GM18870 (cell line): ENCODE data around the gene NRL.

Experiments used
- ATAC-seq: cut with Tn5 transposase; IDR thresholded peaks from one replicate; pipeline ENCODE4 v1.9.1; 2021; ENCODE audit warnings: moderate library complexity; ENCODE audit not compliant: unreplicated experiment

NRL gene

DNA sequence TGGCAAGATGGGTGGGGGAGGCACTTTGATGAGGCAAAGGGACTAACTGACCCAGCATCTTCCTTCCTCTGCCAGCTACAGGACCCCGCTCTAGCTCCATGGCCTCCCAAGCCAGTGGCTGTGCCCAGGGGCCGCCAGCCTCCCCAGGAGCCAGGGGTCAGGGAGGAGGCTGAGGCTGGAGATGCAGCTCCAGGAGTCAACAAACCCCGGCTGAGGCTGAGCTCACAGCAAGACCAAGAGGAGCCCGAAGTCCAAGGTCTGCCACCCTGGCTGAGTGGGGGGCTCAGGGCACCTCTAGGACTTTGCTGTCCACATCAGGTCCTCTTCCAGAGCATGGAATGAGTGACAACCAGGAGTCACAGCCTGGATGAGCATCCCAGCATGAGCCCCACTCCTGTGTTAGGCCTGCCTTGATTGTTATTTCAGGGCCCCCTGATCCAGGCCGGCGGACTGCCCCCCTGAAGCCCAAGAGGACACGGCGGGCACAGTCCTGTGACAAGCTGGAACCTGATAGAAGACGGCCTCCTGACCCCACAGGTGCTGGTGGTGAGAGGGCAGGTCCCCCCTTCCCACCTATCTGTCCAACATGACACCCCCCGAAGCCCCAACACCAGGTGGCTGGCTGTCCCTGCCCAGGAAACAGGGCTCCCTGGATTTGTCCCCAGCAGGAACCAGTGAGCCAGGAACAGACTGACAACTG is 45.9 kb downstream of the NRL start:
- ATAC-seq = no peak

DNA sequence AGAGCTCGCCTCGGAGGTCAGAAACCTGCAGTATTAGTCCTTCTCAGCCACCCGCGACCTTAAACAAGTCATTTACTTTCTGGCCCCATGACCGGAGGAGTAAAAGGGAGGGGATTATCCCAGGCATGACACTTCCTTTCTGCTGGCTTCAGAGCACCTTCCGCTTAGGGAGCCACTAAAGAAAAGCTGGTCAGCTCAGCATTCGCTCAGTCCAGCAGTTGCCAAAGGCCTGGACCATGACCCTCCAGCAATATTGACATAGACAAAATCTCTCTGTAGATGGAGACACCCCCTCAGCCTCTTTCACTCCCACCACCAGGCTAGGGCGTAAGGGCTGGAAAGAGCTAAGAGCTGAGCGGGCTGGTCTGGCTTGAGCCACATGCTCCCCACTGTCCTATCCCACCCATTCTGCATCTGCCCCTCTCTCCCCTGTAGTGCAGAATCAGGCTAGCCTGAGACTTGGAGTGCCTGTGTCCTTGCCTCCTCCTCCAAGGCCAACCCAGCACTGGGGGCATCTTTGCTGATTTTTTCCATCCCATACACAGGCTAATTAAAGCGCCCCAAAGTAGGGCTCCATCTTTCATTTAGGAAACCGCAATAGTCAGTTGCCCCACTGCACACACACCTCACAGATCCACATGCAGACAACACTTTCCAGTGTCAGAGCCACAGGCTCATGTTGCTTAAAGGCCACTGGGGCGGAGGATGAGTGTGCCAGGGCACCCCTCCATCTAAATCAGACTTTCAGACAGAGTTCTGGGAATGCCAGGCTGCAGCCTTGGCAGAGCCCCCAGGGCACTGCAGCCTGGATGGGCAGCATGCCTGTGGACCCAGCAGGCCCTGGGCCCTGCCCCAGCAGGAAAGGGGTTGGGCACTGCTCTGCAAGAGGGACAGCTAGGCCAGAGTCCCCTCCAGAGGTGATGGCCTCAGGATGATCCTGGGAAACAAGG is 47.3 kb downstream of the NRL start:
- ATAC-seq = no peak

DNA sequence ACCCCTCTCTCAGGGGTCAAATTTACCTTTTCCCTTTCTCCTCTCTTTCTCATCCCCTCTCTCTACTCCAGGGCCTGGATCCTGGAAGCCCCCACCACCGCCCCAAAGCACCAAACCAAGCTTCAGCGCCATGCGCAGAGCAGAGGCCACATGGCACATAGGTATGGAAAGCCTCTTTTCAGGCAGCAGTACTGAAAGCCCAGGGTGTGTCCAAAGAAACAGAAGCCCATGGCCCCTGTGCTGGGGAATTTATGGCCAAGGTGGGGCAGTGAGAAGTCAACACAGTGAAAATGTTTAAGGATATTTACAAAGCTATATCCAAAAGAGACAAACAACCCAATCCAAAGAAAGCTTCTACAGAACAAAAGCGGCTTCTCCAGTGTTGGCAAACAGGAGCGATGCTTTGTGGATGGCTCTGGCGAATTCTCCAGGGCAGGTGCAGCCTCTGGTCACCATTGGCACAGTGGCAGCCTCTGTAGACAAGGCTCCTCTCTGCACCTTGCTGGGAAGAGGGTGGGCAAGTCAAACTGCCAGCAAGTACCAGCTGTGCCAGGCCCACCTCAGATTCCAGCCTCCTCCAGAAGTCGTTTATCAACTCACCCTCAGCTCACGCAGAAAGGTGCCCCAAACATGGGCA is 48.1 kb downstream of the NRL start:
- ATAC-seq = no peak

DNA sequence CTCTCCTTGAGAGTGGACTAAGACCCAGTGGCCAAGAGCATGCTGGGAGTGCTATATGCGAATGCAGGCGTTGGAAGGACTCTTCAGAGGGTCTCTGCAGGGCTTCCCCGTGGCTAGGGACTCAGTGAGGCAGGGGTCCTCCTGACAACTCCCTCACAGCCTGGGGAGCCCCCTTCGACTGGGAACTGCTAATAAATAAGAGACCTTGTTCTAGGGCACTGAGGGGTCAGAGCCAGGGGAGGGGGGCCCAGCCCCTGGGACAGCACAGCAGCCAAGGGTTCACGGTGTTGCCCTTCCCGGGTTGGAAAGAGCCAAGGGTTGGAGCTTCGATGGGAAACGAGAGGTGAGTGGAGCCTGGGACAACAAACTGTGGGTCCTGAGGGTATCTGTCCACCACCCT is 49.3 kb downstream of the NRL start:
- no peak for ATAC-seq

DNA sequence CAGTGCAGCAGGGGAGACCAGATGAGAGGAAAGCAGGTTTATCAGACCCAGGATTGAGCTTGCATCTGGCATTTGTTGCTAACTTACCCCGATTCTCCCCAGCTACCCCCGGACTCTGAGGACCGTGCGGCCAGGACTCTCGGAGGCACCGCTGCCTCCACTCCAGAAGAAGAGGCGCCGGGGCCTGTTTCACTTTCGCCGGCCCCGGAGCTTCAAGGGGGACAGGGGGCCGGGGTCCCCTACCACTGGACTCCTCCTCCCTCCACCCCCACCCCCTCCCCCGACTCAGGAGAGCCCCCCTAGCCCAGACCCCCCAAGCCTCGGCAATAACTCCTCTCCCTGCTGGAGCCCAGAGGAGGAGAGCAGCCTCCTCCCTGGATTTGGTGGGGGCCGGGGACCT is 49.9 kb downstream of the NRL start:
- ATAC-seq = no peak

DNA sequence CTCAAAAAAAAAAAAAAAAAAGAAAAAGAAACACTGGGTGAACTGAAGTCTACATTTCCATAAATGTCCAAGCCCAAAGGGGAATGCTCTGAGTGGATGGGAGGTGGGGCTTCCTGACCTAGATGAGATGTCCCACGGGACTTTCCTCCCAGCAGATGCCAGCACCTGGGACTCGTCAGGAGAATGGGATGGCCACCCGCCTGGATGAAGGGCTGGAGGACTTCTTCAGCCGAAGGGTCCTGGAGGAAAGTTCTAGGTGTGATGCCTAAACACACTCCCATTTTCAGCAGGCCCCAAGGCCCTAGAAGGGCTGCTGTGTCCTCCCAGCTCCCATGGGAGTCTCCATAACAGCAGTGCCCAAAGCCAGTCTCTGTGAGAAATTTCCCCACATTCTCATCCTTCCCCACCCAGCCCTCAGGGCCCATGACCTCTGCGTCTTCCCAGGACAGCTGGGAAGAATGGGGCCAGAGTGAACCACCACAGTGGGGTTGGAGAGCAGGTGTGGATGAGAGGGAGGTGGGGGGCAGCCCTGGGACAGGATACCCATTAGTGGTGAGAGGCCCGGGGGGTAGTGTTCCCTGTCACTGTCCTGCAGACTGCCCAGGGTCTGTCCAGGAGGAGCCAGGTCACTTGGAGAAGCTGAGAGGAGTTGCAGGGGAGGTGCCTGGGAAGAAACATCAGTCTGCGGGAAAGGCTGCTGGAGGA is 50.5 kb downstream of the NRL start:
- no peak for ATAC-seq

DNA sequence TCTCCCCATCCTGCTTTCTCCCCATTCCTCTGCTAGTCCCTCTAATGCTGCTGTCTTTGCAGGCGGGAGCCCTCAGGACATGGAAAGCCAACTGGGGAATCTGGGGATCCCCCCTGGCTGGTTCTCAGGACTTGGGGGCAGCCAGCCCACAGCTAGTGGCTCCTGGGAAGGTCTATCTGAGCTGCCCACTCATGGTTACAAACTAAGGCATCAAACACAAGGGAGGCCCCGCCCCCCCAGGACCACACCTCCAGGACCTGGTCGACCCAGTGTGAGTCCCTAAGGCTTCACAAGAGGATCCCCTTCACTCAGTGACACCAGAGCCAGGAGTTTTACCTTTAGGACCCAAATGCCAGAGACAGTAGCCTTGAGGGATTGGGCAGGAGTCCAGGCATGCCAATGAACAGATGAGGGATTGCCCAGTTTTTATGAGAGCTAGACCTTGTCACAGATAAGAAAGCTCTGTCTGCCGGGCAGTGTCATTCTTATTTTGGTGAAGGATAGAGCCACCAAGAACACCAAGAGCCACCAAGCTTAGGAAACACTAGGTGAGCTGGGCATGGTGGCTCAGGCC is 51.4 kb downstream of the NRL start:
- no peak for ATAC-seq

DNA sequence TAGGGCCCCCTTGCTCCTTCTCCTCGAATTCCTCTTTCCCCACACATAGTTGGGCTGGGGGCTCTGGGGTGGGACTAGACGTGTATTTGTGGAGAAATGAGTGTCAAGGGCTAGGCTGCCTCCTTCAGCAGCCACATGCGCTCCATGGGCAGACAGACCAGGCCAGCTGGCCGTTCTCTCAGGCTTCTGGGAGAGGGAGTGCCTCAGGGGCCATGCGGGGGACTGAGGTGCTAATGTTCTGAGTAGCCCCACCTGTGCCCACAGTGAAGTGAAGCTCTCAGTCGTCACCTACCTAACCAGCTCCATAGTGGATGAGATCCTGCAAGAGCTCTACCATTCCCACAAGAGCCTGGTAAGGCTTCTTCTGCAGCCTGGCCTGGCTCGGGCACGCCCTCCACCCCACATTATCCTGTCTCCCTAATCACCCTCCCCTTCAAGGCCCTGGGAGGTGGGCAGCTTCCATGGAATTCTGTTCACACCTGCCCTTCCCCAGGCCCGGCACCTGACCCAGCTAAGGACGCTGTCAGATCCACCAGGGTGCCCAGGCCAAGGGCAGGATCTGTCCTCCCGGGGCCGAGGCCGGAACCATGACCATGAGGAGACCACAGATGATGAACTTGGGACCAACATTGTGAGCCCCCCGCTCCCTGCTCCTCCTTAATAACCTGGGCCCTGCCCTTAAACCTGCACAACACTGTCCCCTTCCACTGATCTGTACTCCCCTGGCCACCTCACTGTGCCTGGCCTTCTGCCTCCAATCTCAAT is 52.4 kb downstream of the NRL start:
- ATAC-seq = no peak

DNA sequence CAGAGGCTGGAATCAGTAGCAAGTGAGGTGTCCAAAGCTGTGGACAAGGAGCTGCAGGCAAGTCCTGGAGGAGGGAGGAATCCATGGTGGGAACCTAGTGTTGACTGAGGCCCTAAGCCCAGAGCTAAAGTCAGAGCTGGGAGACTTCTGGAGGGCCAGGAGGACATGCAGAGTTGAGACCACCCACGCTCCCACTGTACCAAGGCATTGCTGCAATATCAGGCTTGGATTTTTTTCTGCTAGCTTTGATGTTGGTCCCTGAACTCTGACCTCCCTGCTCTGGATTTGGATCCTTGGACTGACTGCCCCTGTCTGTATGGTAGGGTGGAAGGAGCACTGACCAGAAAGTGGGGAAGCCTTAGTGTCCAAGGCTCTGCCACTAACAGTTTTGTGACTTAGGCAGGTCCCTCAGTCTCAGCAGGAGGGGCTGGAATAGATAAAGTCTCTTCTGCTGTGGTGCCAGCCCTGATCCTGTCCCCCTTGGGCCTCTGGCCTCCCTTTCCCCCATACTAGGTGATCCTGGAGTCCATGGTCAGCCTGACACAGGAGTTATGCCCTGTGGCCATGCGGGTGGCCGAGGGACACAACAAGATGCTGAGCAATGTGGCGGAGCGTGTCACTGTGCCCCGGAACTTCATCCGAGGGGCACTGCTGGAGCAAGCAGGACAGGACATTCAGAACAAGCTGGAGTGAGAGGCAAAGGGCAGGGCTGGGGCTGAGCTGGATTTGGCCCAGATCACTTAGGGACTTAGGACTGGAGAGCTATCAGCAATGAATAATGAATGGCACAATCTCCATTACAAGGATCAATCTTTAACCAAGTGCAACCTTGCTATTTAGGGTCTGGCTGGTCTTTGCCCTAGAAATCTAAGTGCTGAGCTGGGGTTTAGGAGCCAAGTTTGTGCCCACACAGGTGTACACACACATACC is 53.5 kb downstream of the NRL start:
- ATAC-seq = no peak

DNA sequence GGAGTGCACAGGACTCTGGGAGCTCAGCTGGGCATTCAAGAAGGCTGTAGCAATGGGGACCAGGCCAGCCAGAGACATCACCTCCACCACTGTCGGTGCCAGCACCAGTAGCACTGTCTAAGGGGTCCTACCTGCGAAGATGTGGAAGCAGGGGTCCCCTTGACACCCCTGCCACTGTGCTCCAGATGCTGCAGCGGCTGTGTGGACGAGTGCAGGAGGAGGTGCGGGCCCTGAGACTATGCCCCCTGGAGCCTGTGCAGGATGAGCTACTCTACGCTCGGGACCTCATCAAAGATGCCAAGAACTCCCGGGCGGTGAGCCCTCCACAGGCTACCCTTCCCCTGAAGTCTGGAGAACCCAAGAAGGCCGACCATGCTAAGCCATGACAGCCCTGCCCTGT is 54.3 kb downstream of the NRL start:
- ATAC-seq = no peak

DNA sequence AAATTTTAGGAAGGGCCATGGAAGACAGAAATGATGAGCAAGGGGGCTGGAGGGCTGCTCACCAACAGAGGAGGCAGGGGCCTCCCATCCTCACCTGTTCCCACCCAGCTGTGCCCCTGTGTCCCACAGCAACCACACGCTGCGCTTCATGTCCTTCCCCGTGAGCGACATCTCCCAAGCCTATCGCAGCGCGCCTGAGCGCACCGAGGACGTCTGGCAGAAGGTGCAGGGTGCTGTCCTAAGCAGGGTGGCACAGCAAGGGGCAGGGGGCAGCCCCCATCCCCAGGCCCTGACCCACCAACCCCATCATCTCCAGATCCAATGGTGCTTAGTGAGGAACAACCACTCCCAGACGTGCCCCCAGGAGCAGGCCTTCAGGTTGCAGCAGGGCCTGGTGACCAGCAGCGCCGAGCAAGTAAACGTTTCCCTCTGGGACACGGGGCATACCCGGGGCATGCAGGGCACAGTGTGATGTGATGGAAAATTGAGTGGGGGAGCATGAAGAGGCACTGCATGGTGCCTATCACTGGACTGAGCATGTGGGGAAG is 54.8 kb downstream of the NRL start:
- ATAC-seq = no peak

DNA sequence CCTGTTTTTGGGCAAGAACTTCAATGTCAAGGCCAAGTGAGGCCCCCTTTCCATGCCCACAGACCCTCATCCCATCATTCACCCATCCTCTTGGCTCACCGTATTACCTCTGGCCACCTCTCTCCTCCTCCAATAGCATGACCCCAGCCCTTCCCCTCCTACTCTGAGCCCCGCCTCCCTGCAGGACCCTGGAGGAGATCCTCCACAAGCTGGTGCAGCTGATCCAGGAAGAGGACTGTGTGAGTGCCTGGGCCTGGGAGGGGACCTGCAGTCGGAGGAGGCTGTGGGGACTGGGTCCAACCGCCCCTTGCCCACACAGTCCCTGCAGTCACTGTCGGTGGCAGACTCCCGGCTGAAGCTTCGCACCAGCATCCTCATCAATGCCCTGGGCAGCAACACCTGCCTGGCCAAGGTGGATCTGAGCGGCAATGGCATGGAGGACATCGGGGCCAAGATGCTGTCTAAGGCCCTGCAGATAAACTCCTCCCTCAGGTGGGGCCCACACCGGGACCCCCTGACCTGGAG is 55.7 kb downstream of the NRL start:
- no peak for ATAC-seq

DNA sequence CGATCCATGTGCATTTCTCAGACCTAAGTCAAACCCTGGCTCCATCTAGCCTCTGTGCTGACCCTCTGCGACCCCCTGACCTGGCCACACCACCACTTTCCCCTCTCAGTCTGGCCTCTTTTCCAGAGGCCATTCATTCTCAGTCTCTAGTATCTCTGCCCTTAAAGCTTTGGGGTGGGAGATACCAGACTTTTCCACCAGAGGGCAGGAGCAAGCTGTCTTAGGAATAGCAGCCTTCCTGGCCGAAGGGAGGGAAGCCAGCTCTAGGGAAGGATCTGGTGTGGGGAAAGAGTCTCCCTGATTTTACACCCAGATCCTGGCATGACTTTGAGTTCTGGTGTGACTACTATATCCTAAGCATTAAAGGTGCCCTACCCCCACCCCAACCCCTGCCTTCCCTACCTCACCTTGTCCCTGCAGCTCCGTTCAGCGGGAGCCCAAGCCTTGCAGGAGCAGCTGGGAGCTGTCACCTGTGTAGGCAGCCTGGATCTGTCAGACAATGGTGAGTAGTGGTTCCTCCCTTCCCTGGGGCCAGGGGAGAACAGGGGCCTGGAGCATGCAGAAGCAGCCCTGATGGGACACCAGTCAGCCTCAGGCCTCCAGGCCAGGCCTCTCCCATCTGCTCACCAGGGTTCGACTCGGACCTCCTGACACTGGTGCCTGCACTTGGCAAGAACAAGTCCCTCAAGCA is 56.3 kb downstream of the NRL start:
- no peak for ATAC-seq

DNA sequence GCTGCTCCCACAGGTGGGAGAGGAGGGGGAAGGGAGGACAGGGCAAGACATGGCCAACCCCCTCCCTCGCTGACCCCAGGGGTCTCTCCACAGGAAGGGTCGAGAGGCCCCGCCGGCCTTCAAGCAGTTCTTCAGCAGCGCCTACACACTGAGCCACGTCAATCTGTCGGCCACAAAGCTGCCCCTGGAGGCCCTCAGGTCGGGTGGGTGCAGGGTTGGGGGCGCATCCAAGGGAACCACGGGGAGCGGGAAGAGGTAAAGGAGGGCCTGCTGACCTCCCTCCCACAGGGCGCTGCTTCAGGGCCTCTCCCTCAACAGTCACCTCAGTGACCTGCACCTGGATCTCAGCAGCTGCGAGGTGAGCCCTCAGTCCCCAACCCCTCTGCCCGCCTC is 56.9 kb downstream of the NRL start:
- ATAC-seq = no peak

DNA sequence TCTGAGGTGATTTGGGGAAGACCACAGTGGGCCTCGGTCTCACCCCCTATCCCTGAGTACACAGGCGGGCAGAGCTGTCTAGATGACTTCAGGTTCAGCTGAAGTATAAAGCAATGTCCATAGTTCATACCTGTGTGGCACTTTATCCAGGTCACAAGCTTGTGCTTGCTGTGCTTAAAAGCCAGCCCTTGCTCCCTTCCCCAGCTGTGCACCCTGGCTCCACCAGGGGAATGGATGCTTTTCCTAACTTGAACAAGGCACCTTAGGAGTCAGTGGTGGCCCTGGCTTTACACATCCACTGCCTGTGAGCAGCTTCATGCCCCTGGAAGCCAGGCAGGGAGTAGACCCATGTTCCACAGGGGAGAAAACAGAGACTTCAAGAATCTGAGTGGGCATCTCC is 57.5 kb downstream of the NRL start:
- no peak for ATAC-seq

DNA sequence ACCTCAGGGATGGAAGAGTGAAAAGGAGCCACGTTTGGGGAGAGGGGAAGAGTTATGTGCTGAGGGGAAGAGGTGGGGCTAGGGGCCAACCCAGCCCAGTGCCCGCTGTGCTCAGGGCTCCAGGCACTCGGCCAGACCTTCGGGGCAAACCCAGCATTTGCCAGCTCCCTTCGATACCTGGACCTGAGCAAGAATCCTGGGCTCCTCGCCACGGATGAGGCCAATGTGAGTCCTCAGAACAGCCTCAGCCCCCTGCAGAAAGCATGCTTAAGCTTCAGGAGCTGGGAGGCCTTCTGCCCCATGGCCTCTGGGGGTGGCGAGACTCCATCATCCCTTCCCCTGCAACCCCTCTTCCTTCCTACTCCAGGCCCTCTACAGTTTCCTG is 58.0 kb downstream of the NRL start:
- ATAC-seq = no peak

DNA sequence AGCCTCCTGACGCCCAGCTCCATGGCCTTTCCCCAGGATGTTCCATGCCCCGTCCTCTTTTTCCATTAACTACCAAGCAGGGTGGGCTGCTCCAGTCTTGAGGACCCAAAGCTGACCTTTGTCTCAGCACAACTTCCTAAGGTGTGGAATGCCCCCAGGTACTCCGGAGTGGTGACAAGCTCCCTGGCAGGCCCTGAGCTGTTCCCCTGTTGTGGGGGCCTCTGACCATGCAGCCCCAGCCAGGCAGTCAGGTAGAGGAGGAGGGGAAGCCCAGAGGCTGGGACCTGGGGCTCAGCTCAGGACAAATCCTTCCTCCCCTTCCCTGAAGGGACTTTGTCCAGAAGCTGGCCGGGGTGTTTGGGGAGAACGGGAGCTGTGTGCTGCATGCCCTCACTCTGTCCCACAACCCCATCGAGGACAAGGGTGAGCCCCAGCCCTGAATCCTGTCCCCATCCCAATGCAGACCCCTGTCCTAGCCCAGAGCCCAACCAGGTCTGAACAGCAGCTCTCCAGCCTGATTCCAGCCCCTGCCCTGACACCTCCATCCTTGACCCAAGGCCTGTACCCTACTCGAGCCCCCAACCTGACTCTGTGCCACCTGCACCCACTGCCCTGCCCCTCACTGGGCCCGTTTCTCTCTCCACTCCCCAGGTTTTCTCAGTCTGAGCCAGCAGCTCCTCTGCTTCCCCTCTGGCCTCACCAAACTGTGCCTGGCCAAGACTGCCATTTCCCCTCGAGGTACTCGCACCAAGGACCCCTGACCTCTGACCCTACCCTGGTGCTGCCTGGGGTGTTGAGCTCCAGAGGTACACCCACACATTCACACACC is 58.6 kb downstream of the NRL start:
- ATAC-seq = no peak
